ENCODE measurements around the gene DACT3. TPM values are rescaled to one million over a fixed set of nuclear protein-coding genes. Genes with fewer than 3 reads are reported as not detected.

The DACT3 gene
- total RNA-seq, 4 donors from 2014 or later, result 1.7 to 3.2 (median 2.7) TPM

- no peak overlapping the region for H3K27ac ChIP-seq
- DNase-seq, result no peak
- H3K9me3 ChIP-seq, result no peaks in the 10 kb centered on the region
- no peaks in the 10 kb centered on the region for H3K36me3 ChIP-seq
- no peak overlapping the region for H3K4me3 ChIP-seq (replicated peaks in 1 of 3)
- H3K27me3 ChIP-seq, result no peaks in the 10 kb centered on the region
- intact Hi-C loops (cut with DNase I), result loop anchor here (5.0 to 10.0 kb wide), 2 partner anchors 45 to 117 kb away; partner anchors contain the start of gene DACT3
- TF ChIP-seq CTCF (IDR thresholded peaks at IDR 0.05) (no peak), POLR2A (IDR thresholded peaks at IDR 0.05) (no peak)
- H3K4me1 ChIP-seq, result peaks cover 0 to 17% of the 10 kb centered on the region in 2 donors
- WGBS, 2 donors, result 88% methylated on average over 6 of the region's 6 CpGs
Observed at GRCh38 chr19:46617601-46618000, 43.4 kb downstream of the DACT3 start.

- intact Hi-C loops (cut with DNase I), result loop anchor here (5.0 to 10.0 kb wide), 2 partner anchors 46 to 118 kb away; partner anchors contain the start of gene DACT3
- H3K4me1 ChIP-seq, result peaks cover 0 to 19% of the 10 kb centered on the region in 2 donors
Observed at GRCh38 chr19:46616631-46617322, 44.2 kb downstream of the DACT3 start.

GRCh38 chr19:46615966-46616365 lies 45.0 kb downstream of the DACT3 start:
- TF ChIP-seq CTCF (IDR thresholded peaks at IDR 0.05), result no peak
- no peak for TF ChIP-seq POLR2A (IDR thresholded peaks at IDR 0.05)
- Histone ChIP-seq H3K27me3 (no peaks in the 10 kb centered on the region), H3K4me1 (peaks cover 5 to 27% of the 10 kb centered on the region in 2 donors), H3K27ac (no peak overlapping the region), H3K9me3 (no peaks in the 10 kb centered on the region), H3K4me3 (replicated peaks in 1 of 3) (no peak overlapping the region), H3K36me3 (no peaks in the 10 kb centered on the region)
- intact Hi-C loops (cut with DNase I), result loop anchor here (5.0 to 10.0 kb wide), 2 partner anchors 46 to 119 kb away; partner anchors contain the start of gene DACT3
- no peak for DNase-seq
- 89 to 95% methylated on average over 10 of the region's 10 CpGs for WGBS, 2 donors

More at GRCh38 chr19:46616631-46617322, 44.2 kb downstream of the DACT3 start:
- Histone ChIP-seq H3K27me3 (no peaks in the 10 kb centered on the region), H3K36me3 (no peaks in the 10 kb centered on the region), H3K4me3 (replicated peaks in 1 of 3) (no peak overlapping the region), H3K9me3 (no peaks in the 10 kb centered on the region), H3K27ac (no peak overlapping the region)
- TF ChIP-seq CTCF (IDR thresholded peaks at IDR 0.05) (peak in 3 of 6 experiments; percentile 32 to 54 (median 53)), POLR2A (IDR thresholded peaks at IDR 0.05) (no peak)
- WGBS, 2 donors, result 33 to 36% methylated on average over 17 of the region's 17 CpGs
- DNase-seq, result peak; percentile 77 to 83

GRCh38 chr19:46614114-46614722 lies 46.8 kb downstream of the DACT3 start:
- TF ChIP-seq CTCF (IDR thresholded peaks at IDR 0.05), result peak; percentile 44 to 91 (median 74)
- no peak for TF ChIP-seq POLR2A (IDR thresholded peaks at IDR 0.05)
- H3K4me1 ChIP-seq, result peaks cover 11 to 35% of the 10 kb centered on the region in 2 donors
- intact Hi-C loops (cut with DNase I), result loop anchor here (10.0 kb wide), 1 partner anchor 121 kb away; no protein-coding TSS in a partner anchor
- 15 to 18% methylated on average over 10 to 12 of the region's 12 CpGs for WGBS, 2 donors
- H3K9me3 ChIP-seq, result no peaks in the 10 kb centered on the region
- H3K27ac ChIP-seq, result no peak overlapping the region
- H3K27me3 ChIP-seq, result no peaks in the 10 kb centered on the region
- H3K4me3 ChIP-seq (replicated peaks in 1 of 3), result no peak overlapping the region
- peaks cover 3 to 8% of the 10 kb centered on the region in 2 donors for H3K36me3 ChIP-seq
- peak; percentile 81 to 83 for DNase-seq

Data from thyroid gland (tissue), 4 donors.